ENCODE measurements around the gene ADD2. TPM values are rescaled to one million over a fixed set of nuclear protein-coding genes. Genes with fewer than 3 reads are reported as not detected.

ADD2 gene
- total and polyA plus RNA-seq, 7 donors, result 0.09 to 2.6 (median 0.85) TPM

GRCh38 chr2:70771446-70771845, 3.4 kb upstream of the ADD2 start:
- no peak overlapping the region for H3K4me3 ChIP-seq
- no peak for ATAC-seq
- intact Hi-C loops (cut with DNase I), result no loop called here

GRCh38 chr2:70769450-70769849, 1.4 kb upstream of the ADD2 start:
- peaks cover 3 to 61% (median 14%) of the 10 kb centered on the region in 3 donors for H3K27me3 ChIP-seq (ENCODE audit: insufficient read depth in 3 of 3, low read length in 2 of 3)
- no peaks in the 10 kb centered on the region for H3K9me3 ChIP-seq
- DNase-seq (no peak), ATAC-seq (no peak)
- no peak overlapping the region for H3K4me3 ChIP-seq
- TF ChIP-seq CTCF (IDR thresholded peaks at IDR 0.05), result no peak
- intact Hi-C loops (cut with DNase I), result no loop called here
- no peak overlapping the region for H3K27ac ChIP-seq
- WGBS, 3 donors, result 49 to 61% (median 57%) methylated on average over 2 of the region's 2 CpGs
- H3K4me1 ChIP-seq, result no peaks in the 10 kb centered on the region
- no peaks in the 10 kb centered on the region for H3K36me3 ChIP-seq (ENCODE audit: insufficient read depth in 1 of 2, low read depth in 1 of 2)

More at GRCh38 chr2:70771446-70771845, 3.4 kb upstream of the ADD2 start:
- TF ChIP-seq CTCF (IDR thresholded peaks at IDR 0.05), result no peak
- Histone ChIP-seq H3K9me3 (no peaks in the 10 kb centered on the region), H3K4me1 (no peaks in the 10 kb centered on the region), H3K36me3 (ENCODE audit: insufficient read depth in 1 of 2, low read depth in 1 of 2) (no peaks in the 10 kb centered on the region), H3K27ac (no peak overlapping the region), H3K27me3 (ENCODE audit: insufficient read depth in 3 of 3, low read length in 2 of 3) (peaks cover 12 to 46% (median 13%) of the 10 kb centered on the region in 3 donors)
- no peak for DNase-seq
- 88 to 89% (median 89%) methylated on average over 2 of the region's 2 CpGs for WGBS, 3 donors

- TF ChIP-seq CTCF (IDR thresholded peaks at IDR 0.05), result no peak
- Histone ChIP-seq H3K4me1 (no peaks in the 10 kb centered on the region), H3K4me3 (no peak overlapping the region), H3K27ac (no peak overlapping the region), H3K9me3 (no peaks in the 10 kb centered on the region), H3K27me3 (ENCODE audit: insufficient read depth in 3 of 3, low read length in 2 of 3) (peaks cover 3 to 63% (median 17%) of the 10 kb centered on the region in 3 donors), H3K36me3 (ENCODE audit: insufficient read depth in 1 of 2, low read depth in 1 of 2) (no peaks in the 10 kb centered on the region)
- 45 to 52% (median 45%) methylated on average over 7 of the region's 7 CpGs for WGBS, 3 donors
- intact Hi-C loops (cut with DNase I), result no loop called here
- no peak for ATAC-seq
- no peak for DNase-seq
Observed at GRCh38 chr2:70768590-70769085, 638 bp upstream of the ADD2 start.

GRCh38 chr2:70767079-70767698, 811 bp downstream of the ADD2 start:
- Histone ChIP-seq H3K4me1 (no peaks in the 10 kb centered on the region), H3K9me3 (no peaks in the 10 kb centered on the region), H3K4me3 (peak overlapping the region; percentile 61), H3K27ac (peak overlapping the region; percentile 10), H3K27me3 (ENCODE audit: insufficient read depth in 3 of 3, low read length in 2 of 3) (peaks cover 3 to 57% (median 17%) of the 10 kb centered on the region in 3 donors), H3K36me3 (ENCODE audit: insufficient read depth in 1 of 2, low read depth in 1 of 2) (no peaks in the 10 kb centered on the region)
- no peak for TF ChIP-seq CTCF (IDR thresholded peaks at IDR 0.05)
- DNase-seq (no peak), ATAC-seq (no peak)
- intact Hi-C loops (cut with DNase I), result no loop called here
- WGBS, 3 donors, result 0% methylated on average over 36 to 51 of the region's 51 CpGs
